LNCAP (cell line): ENCODE data around the gene PTPA.

ENCODE experiments used
- CTCF ChIP-seq: fragments of 450-650 bp; IDR thresholded peaks from 2 replicates; pipeline ENCODE4 v1.5.1; 2017; ENCODE audit warnings: mild to moderate bottlenecking

The PTPA gene

GRCh38 chr9:129143031-129143927 lies 32.1 kb downstream of the PTPA start:
- peak; percentile 84 for TF ChIP-seq CTCF

DNA sequence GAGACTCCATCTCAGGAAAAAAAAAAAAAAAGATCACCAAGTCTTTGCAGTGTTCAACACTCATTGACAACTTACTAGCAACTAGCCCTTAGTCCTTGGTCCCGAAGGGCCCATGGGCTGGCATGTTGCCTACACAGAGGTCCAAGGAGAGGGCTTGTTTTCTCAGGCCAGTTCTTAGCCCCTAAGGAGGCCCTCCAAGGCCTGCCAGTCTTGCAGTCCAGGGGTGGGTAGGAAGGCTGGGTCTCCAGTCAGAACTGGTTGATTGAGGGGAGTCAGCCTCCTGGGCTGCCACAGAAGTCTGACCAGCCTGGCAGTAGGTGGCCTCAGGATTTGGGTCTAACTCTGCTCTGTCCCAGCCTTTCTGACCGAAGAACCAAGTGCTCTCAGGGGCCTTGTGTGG lies 34.1 kb downstream of the PTPA start:
- TF ChIP-seq CTCF: no peak

- TF ChIP-seq CTCF: no peak
Observed at GRCh38 chr9:129145841-129146292, 34.7 kb downstream of the PTPA start.

DNA sequence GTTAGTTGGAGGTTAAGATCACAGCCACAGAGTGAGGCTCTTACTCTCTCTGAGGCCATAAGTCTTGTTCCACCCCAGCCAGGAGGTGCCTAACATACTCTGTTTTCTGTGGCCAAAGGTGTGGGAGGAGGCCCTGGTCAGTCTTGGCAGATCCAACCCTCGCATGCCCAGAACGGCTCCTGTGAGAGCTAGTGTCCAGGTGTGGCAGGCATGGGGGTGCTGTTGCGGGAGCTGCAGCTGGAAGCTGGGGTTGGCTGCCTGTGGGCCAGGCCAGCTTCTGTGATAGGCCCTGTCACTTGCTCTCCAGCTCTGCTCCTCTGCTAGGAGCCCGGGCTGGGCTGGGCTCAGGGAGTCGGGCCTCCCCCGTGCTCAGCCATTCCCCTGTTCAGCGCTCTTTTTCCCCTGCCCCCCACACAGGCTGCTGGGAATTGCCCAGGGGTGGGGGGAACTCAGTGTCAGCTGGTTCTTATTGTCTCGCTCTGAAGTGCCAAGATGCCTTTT lies 35.3 kb downstream of the PTPA start:
- no peak for TF ChIP-seq CTCF

DNA sequence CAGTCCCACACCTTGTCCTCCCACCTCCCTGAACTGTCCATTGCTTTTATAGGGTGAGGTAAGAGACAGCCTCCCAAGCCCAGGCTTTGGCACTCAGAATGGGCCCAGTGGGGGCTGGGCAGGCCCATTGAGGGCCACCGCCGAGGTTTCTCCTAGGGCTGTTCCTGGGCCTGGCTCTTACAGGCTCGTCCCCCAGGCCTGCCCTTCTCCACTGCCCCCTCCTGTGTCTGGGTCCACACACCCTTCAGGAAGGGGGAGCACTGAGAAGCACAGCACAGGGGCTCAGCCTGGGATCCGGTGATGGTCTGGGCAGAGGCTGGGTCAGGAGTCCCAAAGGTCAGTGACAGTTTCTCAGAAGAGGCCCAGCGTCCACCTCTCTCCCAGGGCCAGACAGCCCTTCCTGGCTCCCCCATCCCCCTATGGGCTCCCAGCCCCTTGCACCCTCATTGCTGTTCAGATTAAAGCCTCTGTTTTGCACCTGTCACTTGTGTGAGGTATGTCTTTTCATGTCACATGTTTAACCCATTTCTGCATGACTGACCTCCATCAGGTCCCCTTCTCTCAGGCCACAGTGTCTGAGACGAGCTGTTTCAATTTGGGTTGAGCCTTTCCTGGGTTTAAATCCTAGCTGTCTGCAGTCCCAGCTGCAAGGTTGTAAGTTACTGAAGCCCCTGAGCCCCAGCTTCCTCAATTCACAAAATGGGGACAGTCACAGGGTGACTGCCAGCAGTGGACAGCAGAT lies 37.4 kb downstream of the PTPA start:
- no peak for TF ChIP-seq CTCF

- TF ChIP-seq CTCF: no peak
Observed at GRCh38 chr9:129149442-129149841, 38.2 kb downstream of the PTPA start.

DNA sequence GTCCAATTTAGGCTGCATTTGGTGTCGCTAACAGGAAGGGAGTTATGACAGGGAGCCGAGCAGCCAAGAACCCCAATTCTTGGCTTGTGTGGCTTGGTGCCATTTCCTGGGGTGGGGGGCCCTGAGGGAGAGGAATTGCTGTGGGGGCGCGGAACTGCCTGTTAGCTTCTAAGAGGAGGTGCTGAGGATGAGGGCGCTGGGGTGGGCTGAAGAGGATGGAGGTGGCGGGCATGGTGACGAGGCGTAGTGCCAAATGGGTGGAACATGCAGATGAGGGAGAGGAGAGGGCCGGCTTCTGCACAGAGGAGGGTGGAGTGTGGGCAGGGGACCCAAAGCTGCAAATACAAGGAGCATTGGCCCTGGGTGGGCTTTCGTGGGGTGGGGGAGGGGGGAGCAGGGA lies 38.9 kb downstream of the PTPA start:
- TF ChIP-seq CTCF: no peak
